BE2C (cell line): ENCODE measurements around the gene PHF1.

ENCODE experiments used
- DNase-seq: peaks from one replicate; pipeline ENCODE4 v3.0.0-alpha.2; 2020
- H3K27me3 ChIP-seq: fragments of 250-450 bp; sonication (Bioruptor Pico); 2 replicates; pipeline ENCODE4 v1.5.1; 2020; ENCODE audit warnings: mild to moderate bottlenecking
- H3K36me3 ChIP-seq: fragments of 250-450 bp; sonication (Bioruptor Pico); 2 replicates; pipeline ENCODE4 v1.5.1; 2020; ENCODE audit warnings: mild to moderate bottlenecking
- H3K4me1 ChIP-seq: fragments of 250-450 bp; sonication (Bioruptor Pico); 2 replicates; pipeline ENCODE4 v1.5.1; 2020
- H3K4me3 ChIP-seq: 2 replicates; pipeline ENCODE4 v1.5.1; 2011; ENCODE audit warnings: low read depth, low read length
- H3K9me3 ChIP-seq: fragments of 250-450 bp; sonication (Bioruptor Pico); 2 replicates; pipeline ENCODE4 v1.5.1; 2020
- TF ChIP-seq, protein P1 (sequence below): IDR thresholded peaks from 2 replicates; pipeline ENCODE4 v1.5.1; 2012; ENCODE audit warnings: mild to moderate bottlenecking, low read depth, low read length

The PHF1 gene

DNA sequence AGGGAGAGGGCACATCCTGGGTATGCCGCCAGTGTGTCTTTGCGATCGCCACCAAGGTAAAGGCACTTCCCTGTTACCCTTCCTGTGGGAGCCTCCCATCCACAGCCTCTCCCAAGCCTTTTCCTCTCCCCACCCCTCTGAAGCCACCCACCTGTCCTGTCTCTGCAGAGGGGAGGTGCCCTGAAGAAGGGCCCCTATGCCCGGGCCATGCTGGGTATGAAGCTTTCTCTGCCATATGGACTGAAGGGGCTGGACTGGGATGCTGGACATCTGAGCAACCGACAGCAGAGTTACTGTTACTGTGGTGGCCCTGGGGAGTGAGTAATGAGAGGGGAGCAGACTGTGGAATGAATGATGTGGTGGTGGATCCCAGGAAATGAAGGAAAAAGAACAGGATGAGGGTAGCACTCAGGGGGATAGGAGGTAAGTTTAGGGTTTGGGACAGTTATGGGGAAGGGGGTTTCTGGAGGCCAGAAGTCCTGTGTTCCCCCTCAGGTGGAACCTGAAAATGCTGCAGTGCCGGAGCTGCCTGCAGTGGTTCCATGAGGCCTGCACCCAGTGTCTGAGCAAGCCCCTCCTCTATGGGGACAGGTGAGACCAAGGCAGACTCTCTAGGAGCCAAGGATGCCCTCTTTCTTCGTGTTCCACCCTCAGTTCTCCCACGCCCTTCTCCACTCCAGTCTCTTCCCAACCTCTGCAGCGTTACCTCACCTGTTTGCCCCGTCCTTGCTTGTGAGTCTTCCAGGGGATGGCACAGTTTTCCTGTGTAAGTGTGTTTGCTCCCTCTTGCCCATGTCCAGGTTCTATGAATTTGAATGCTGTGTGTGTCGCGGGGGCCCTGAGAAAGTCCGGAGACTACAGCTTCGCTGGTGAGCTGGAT lies 2.7 kb downstream of the PHF1 start:
- TF ChIP-seq, protein P1, sequence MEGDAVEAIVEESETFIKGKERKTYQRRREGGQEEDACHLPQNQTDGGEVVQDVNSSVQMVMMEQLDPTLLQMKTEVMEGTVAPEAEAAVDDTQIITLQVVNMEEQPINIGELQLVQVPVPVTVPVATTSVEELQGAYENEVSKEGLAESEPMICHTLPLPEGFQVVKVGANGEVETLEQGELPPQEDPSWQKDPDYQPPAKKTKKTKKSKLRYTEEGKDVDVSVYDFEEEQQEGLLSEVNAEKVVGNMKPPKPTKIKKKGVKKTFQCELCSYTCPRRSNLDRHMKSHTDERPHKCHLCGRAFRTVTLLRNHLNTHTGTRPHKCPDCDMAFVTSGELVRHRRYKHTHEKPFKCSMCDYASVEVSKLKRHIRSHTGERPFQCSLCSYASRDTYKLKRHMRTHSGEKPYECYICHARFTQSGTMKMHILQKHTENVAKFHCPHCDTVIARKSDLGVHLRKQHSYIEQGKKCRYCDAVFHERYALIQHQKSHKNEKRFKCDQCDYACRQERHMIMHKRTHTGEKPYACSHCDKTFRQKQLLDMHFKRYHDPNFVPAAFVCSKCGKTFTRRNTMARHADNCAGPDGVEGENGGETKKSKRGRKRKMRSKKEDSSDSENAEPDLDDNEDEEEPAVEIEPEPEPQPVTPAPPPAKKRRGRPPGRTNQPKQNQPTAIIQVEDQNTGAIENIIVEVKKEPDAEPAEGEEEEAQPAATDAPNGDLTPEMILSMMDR: no peak

DNA sequence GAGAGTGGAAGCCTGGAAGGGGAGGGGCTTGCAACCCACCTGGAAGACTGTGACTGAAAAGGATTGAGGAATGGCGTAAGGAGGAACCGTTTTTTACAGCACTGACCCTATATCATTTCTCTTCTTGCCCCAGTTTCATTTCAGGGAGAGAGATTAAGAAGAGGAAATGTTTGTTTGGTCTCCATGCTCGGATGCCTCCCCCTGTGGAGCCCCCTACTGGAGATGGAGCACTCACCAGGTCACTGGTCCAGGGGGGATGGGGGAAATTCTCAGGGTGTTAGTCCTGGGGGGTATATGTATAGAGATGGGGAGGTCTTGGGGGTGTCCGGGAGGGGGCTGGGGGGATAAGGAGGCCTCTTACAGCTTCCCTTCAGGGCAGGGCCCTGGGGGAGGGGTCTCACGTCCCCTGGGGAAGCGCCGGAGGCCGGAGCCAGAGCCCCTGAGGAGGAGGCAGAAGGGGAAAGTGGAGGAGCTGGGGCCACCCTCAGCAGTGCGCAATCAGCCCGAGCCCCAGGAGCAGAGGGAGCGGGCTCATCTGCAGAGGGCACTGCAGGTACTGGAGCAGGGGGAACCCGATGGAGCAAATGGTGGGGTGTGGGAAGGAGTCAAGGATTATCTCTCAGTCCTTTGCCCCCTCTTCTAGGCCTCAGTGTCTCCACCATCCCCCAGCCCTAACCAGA lies 3.9 kb downstream of the PHF1 start:
- Histone ChIP-seq H3K36me3 (peaks cover 34% of the 10 kb centered on the region), H3K4me3 (no peak overlapping the region), H3K9me3 (no peaks in the 10 kb centered on the region), H3K27me3 (no peaks in the 10 kb centered on the region), H3K4me1 (peaks cover 9% of the 10 kb centered on the region)
- peak; percentile 48 for DNase-seq
- TF ChIP-seq, protein P1: peak; percentile 61

More for the DNA sequence above, 2.7 kb downstream of the PHF1 start:
- DNase-seq: no peak
- H3K27me3 ChIP-seq: no peaks in the 10 kb centered on the region
- no peak overlapping the region for H3K4me3 ChIP-seq
- peaks cover 34% of the 10 kb centered on the region for H3K36me3 ChIP-seq
- H3K4me1 ChIP-seq: peaks cover 5% of the 10 kb centered on the region
- H3K9me3 ChIP-seq: no peaks in the 10 kb centered on the region

DNA sequence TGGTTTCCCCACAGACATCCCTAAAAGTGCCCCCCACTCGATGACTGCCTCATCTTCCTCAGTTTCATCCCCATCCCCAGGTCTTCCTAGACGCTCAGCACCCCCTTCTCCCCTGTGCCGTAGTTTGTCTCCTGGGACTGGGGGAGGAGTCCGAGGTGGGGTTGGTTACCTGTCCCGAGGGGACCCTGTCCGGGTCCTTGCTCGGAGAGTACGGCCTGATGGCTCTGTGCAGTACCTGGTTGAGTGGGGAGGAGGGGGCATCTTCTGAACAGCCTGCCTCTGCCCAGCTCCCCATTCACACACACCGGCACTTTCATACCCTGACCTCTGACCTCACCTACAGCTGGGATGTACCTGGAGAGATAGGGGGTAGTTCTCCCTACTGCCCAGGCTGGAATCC lies 5.0 kb downstream of the PHF1 start:
- Histone ChIP-seq H3K36me3 (peaks cover 34% of the 10 kb centered on the region), H3K4me1 (peaks cover 9% of the 10 kb centered on the region), H3K27me3 (no peaks in the 10 kb centered on the region), H3K9me3 (no peaks in the 10 kb centered on the region), H3K4me3 (no peak overlapping the region)
- TF ChIP-seq, protein P1: no peak
- no peak for DNase-seq

DNA sequence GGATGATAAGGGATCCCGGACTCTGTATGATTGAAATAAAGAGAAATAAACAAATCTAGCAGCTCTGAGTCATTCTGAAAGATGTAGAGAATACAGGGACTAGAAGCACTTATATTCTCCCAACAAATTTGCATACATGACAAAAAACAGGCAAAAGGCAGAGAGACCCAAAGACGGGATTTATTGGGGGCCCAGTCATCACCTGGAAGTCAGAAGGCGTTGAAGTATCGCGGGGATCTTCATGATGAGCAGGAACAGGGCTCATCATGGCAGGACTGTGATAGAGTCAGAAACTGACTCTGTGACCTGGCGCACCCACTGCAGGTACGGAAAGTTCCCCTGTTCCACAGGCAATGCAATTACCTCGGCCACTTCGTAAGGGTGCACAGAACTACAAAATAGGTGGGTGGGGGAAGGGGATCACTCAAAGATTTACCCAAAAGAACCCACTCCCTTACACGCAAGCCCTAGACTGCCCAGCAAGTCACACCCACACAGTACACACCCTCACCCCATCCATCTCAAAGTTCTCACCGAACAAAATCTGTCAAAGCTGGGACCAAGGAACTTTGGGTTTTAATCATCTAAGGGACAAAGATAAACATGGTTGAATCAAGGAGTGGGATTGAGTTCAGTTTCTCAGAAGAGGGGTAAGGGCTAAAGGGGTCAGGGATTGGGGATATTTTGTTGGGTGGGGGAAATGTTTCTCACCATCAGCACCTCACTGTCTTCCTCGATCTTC lies 5.7 kb downstream of the PHF1 start:
- Histone ChIP-seq H3K27me3 (no peaks in the 10 kb centered on the region), H3K4me3 (peak overlapping the region; percentile 74), H3K4me1 (peaks cover 9% of the 10 kb centered on the region), H3K36me3 (peaks cover 34% of the 10 kb centered on the region), H3K9me3 (no peaks in the 10 kb centered on the region)
- TF ChIP-seq, protein P1: no peak
- DNase-seq: no peak

DNA sequence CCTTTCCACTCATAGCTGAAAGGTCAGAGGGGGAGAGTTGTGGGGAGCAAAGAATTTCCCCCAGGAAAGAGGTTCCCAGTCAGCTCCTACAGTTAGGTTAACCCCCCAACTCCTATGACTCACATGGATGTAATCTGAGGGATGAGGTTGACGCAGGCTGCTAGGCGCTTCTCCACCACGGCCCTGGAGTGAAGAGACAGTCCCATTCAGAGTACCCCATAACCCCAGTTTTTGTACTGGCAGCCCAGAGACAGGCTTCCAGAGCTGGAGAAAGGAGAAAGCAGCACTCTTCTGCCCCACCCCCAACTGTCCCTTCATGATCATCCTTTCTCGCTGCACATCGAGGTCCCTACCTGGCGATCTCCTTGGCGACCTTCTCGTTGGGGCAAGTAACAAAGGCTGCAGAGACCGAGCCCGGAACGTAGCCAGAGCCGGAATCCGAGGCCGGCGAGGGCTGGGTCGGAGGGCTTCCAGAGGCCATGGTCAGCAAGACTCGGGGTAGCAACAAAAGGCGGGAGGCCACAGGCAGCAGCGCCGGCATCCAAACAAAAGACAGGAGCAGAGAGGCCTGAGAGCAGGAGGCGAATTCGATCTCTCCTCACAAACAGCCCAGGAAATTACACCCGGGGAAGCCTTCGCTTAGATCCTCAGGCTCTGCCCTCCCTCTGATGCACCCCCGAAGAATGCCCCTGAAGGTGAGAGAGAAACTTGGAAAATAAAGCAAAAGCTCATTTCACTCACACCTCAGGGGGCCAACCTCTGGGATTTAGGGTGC lies 6.5 kb downstream of the PHF1 start:
- H3K9me3 ChIP-seq: no peaks in the 10 kb centered on the region
- peaks cover 9% of the 10 kb centered on the region for H3K4me1 ChIP-seq
- H3K36me3 ChIP-seq: peaks cover 34% of the 10 kb centered on the region
- TF ChIP-seq, protein P1: no peak
- DNase-seq: no peak
- no peaks in the 10 kb centered on the region for H3K27me3 ChIP-seq
- peak overlapping the region; percentile 74 for H3K4me3 ChIP-seq
